Vagina (tissue), 2 donors: Measurements from ENCODE around the gene DDIT3.

Experiments
- CTCF ChIP-seq, 3 experiments: fragments of 450-650 bp in 2 of 3; fragments of 200-600 bp in 1 of 3; sonication (generic) in 1 of 3; IDR thresholded peaks; one replicate each; pipeline ENCODE4 v1.5.1; 2017 to 2019; ENCODE audit warnings: antibody characterized with exemption in 3 of 3, mild to moderate bottlenecking in 2 of 3, moderate library complexity in 2 of 3
- POLR2A ChIP-seq, 2 donors: fragments of 450-650 bp; IDR thresholded peaks; one replicate each; pipeline ENCODE4 v1.6.1; 2017; ENCODE audit warnings: antibody characterized with exemption in 2 of 2, mild to moderate bottlenecking in 2 of 2, moderate library complexity in 2 of 2

GRCh38 chr12:57546438-57547287 lies 26.3 kb upstream of the DDIT3 start, which contains the start of gene DCTN2:
- TF ChIP-seq CTCF (IDR thresholded peaks at IDR 0.05) (no peak), POLR2A (IDR thresholded peaks at IDR 0.05) (peak in 1 of 2 donors; percentile 29)
